T-helper 2 cell treated with Interferon-gamma antibody and Interleukin-4, amounts not matched to agents 5 μg/mL and 100 μg/mL, for 36 hours (primary cell): ENCODE results near the gene GABRR2.

Source experiments
- DNase-seq: peaks from one replicate; pipeline ENCODE4 v3.0.0; 2021; ENCODE audit warnings: low spot score
- H3K27ac Mint-ChIP-seq: one replicate; pipeline ENCODE4 v1.8.0; 2021; ENCODE audit warnings: mild to moderate bottlenecking, mixed read lengths
- H3K27me3 Mint-ChIP-seq: one replicate; pipeline ENCODE4 v1.8.0; 2021; ENCODE audit warnings: low read depth, mixed read lengths
- H3K36me3 Mint-ChIP-seq: one replicate; pipeline ENCODE4 v1.8.0; 2021; ENCODE audit warnings: low read depth, mixed read lengths
- H3K4me1 Mint-ChIP-seq: one replicate; pipeline ENCODE4 v1.8.0; 2021; ENCODE audit warnings: low read depth, mixed read lengths
- H3K4me3 Mint-ChIP-seq: one replicate; pipeline ENCODE4 v1.8.0; 2022; ENCODE audit warnings: mild to moderate bottlenecking, moderate library complexity, mixed read lengths
- H3K9me3 Mint-ChIP-seq: one replicate; pipeline ENCODE4 v1.8.0; 2021; ENCODE audit warnings: mixed read lengths

GABRR2 gene

DNA sequence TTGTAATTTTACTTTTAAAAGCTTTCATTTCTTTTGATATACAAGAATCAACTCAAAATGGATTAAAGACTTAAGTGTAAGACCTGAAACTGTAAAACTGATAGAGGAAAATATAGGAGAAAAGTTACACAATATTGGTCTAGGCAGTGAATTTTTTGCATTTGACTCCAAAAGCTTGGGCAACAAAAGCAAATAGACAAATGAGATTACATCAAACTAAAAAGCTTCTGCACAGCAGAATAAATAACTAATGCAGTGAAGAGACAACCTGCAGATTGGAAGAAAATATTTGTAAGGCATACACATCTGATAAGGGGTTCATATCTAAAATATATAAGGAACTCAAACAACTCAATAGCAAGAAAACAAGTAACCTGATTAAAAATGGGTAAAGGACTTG, 100.9 kb downstream of the GABRR2 start:
- DNase-seq, result no peak
- no peaks in the 10 kb centered on the region for H3K9me3 Mint-ChIP-seq
- no peaks in the 10 kb centered on the region for H3K36me3 Mint-ChIP-seq
- H3K4me1 Mint-ChIP-seq, result no peaks in the 10 kb centered on the region
- no peak overlapping the region for H3K4me3 Mint-ChIP-seq
- no peak overlapping the region for H3K27ac Mint-ChIP-seq
- peaks cover 29% of the 10 kb centered on the region for H3K27me3 Mint-ChIP-seq

DNA sequence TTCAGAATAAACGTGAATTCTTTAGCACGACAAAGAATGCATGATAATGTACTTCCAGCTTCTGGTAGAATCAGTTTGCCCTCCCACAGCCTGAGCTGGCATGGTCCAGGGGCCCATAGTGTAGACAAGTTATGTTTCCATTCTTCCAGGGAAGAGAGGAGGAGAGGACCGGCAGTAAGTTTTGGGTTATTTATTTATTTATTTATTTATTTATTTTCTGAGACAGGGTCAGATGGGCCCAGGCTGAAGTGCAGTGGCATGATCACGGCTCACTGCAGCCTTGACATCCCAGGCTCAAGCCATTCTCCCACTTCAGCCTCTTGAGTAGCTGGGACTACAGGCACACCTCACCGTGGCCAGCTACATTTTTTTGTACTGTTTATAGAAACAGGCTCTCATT, 102.6 kb downstream of the GABRR2 start:
- Mint-ChIP-seq H3K4me1 (no peaks in the 10 kb centered on the region), H3K27me3 (peaks cover 22% of the 10 kb centered on the region), H3K4me3 (no peak overlapping the region), H3K9me3 (no peaks in the 10 kb centered on the region), H3K27ac (no peak overlapping the region), H3K36me3 (no peaks in the 10 kb centered on the region)
- no peak for DNase-seq

DNA sequence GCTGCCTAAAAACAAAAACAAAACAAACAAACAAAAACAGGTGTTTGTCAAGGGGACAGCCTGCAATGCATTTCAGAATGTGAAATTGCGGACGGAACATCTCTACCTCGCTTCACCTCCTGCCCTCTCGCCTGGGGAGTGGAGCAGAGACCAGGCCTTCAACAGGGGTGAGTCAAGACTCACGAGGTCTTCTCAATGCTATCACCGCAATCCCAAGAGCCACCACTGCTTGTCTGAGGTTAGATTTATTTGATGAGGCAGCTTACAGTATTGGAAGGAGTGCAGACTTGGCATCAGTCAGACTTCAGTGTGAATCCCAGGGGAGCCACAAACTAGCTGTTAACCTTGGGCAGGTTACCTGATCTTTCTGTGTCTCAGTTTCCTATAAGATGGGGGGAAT, 105.6 kb downstream of the GABRR2 start:
- Mint-ChIP-seq H3K4me3 (no peak overlapping the region), H3K36me3 (no peaks in the 10 kb centered on the region), H3K9me3 (no peaks in the 10 kb centered on the region)

DNA sequence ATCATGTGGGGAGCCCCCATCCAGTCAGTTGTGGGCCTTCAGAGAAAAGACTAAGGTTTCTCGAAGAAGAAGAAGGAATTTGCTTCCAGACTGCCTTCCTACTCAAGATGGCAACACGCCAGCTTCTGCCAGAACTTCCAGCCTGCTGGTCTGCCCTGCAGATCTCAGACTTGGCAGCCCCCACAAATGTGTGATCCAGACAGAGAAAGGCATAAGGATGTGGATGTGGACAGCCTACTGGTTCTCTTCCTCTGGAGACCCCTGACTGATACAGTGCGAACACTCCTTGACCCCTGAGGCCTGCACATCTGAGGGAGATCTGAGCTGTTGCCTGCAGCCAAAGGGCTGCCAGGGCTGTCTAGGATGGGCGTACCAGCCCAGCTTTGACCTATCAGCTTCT, 106.5 kb downstream of the GABRR2 start:
- H3K36me3 Mint-ChIP-seq, result no peaks in the 10 kb centered on the region
- DNase-seq, result no peak
- peaks cover 3% of the 10 kb centered on the region for H3K27me3 Mint-ChIP-seq
- no peak overlapping the region for H3K27ac Mint-ChIP-seq
- H3K9me3 Mint-ChIP-seq, result no peaks in the 10 kb centered on the region
- no peak overlapping the region for H3K4me3 Mint-ChIP-seq
- no peaks in the 10 kb centered on the region for H3K4me1 Mint-ChIP-seq

More for the DNA sequence above, 105.6 kb downstream of the GABRR2 start:
- Mint-ChIP-seq H3K4me1 (no peaks in the 10 kb centered on the region), H3K27me3 (peaks cover 9% of the 10 kb centered on the region), H3K27ac (no peak overlapping the region)
- no peak for DNase-seq
